Measurements from ENCODE around the gene ATP6V1E1. TPM values are rescaled to one million over a fixed set of nuclear protein-coding genes. Genes with fewer than 3 reads are reported as not detected.
A peak's percentile ranks its signal among the peaks of the same experiment; 100 is the strongest.

The ATP6V1E1 gene
- total and polyA plus RNA-seq, 2 donors from 2014 or later, result 138 to 443 TPM

GRCh38 chr22:17664414-17665055, 36.0 kb upstream of the ATP6V1E1 start:
- TF ChIP-seq CTCF (IDR thresholded peaks at IDR 0.05; ENCODE audit: borderline replicate concordance, extremely low read depth, insufficient read depth), result no peak
- FAIRE-seq, result no peak

DNA sequence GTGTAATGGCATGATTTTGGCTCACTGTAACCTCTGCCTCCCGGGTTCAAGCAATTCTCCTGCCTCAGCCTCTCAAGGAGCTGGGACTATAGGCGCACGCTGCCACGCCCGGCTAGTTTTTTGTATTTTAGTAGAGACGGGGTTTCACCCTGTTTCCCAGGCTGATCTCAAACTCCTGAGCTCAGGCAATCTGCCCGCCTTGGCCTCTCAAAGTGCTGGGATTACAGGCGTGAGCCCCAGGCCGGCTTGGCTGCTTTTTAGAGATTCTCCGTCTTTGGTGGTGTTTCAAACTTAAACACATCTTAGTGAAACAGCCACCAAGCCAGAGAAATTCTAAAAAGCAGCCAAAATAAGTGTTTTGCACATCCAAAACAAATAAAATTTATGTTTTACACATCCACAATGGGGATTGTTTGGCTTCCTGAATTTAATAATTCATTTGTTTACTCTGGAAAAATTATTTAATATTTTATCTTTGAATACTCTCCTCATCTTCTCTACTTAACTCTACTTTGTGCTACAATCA, 28.4 kb upstream of the ATP6V1E1 start:
- no peak for FAIRE-seq
- H3K27ac ChIP-seq (ENCODE audit: low read depth in 2 of 2, low read length in 2 of 2), result no peak overlapping the region
- H3K4me3 ChIP-seq (ENCODE audit: low read length in 3 of 3), result no peak overlapping the region
- DNase-seq, result no peak
- no peak overlapping the region for H3K9ac ChIP-seq (ENCODE audit: low read length in 3 of 3)
- peaks cover 0 to 2% (median 0%) of the 10 kb centered on the region in 3 donors for H3K4me1 ChIP-seq (ENCODE audit: control insufficient read depth in 2 of 3, insufficient read depth in 2 of 3, low read depth in 1 of 3, low read length in 3 of 3)
- no peaks in the 10 kb centered on the region for H3K27me3 ChIP-seq (ENCODE audit: control insufficient read depth, insufficient read depth, low read length)
- no peak for TF ChIP-seq CTCF (IDR thresholded peaks at IDR 0.05; ENCODE audit: borderline replicate concordance, extremely low read depth, insufficient read depth)
- intact Hi-C loops (cut with DNase I), result no loop called here
- H3K36me3 ChIP-seq (ENCODE audit: control insufficient read depth in 2 of 3, insufficient read depth in 3 of 3, low read length in 3 of 3), result peaks cover 0 to 7% (median 2%) of the 10 kb centered on the region in 3 donors
- H3K9me3 ChIP-seq (ENCODE audit: control insufficient read depth in 2 of 3, insufficient read depth in 1 of 3, low read length in 3 of 3), result no peaks in the 10 kb centered on the region

More at GRCh38 chr22:17664414-17665055, 36.0 kb upstream of the ATP6V1E1 start:
- Histone ChIP-seq H3K27me3 (ENCODE audit: control insufficient read depth, insufficient read depth, low read length) (no peaks in the 10 kb centered on the region), H3K9me3 (ENCODE audit: control insufficient read depth in 2 of 3, insufficient read depth in 1 of 3, low read length in 3 of 3) (no peaks in the 10 kb centered on the region), H3K4me1 (ENCODE audit: control insufficient read depth in 2 of 3, insufficient read depth in 2 of 3, low read depth in 1 of 3, low read length in 3 of 3) (no peaks in the 10 kb centered on the region), H3K27ac (ENCODE audit: low read depth in 2 of 2, low read length in 2 of 2) (peak overlapping the region in 1 of 2 donors; percentile 0), H3K9ac (ENCODE audit: low read length in 3 of 3) (no peak overlapping the region), H3K36me3 (ENCODE audit: control insufficient read depth in 2 of 3, insufficient read depth in 3 of 3, low read length in 3 of 3) (peaks cover 0 to 12% (median 2%) of the 10 kb centered on the region in 3 donors), H3K4me3 (ENCODE audit: low read length in 3 of 3) (no peak overlapping the region)
- intact Hi-C loops (cut with DNase I), result no loop called here
- peak in 2 of 5 donors; percentile 11 to 16 for DNase-seq

DNA sequence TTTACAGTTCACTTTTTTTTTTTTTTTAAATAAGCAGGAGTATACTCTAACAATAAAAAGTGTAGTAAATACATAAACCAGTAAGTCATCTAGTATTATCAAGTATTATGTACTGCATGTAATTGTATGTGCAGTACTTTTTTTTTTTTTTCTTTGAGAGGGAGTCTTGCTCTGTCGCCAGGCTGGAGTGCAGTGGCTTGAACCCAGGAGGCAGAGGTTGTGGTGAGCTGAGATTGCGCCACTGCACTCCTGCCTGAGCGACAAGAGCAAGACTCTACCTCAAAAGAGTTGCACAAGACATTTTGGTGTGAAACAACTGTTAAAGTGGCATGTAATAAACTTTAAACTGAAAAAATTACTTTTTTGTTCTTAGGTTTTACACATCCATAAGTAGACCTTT, 26.7 kb upstream of the ATP6V1E1 start:
- DNase-seq (no peak), FAIRE-seq (no peak)
- Histone ChIP-seq H3K9me3 (ENCODE audit: control insufficient read depth in 2 of 3, insufficient read depth in 1 of 3, low read length in 3 of 3) (no peaks in the 10 kb centered on the region), H3K4me3 (ENCODE audit: low read length in 3 of 3) (no peak overlapping the region), H3K27me3 (ENCODE audit: control insufficient read depth, insufficient read depth, low read length) (no peaks in the 10 kb centered on the region), H3K36me3 (ENCODE audit: control insufficient read depth in 2 of 3, insufficient read depth in 3 of 3, low read length in 3 of 3) (peaks cover 0 to 4% (median 2%) of the 10 kb centered on the region in 3 donors), H3K27ac (ENCODE audit: low read depth in 2 of 2, low read length in 2 of 2) (no peak overlapping the region), H3K4me1 (ENCODE audit: control insufficient read depth in 2 of 3, insufficient read depth in 2 of 3, low read depth in 1 of 3, low read length in 3 of 3) (peaks cover 0 to 2% (median 0%) of the 10 kb centered on the region in 3 donors), H3K9ac (ENCODE audit: low read length in 3 of 3) (no peak overlapping the region)
- no peak for TF ChIP-seq CTCF (IDR thresholded peaks at IDR 0.05; ENCODE audit: borderline replicate concordance, extremely low read depth, insufficient read depth)
- intact Hi-C loops (cut with DNase I), result no loop called here

All from kidney (tissue), 14 donors.